Measurements from ENCODE around the gene PEAK1.

The PEAK1 gene

GRCh38 chr15:77143616-77144015, 276.3 kb downstream of the PEAK1 start:
- no peak for TF ChIP-seq CTCF (conservative IDR thresholded peaks at IDR 0.05; ENCODE audit: low read length)
- no peak overlapping the region for H3K4me3 ChIP-seq (ENCODE audit: low read length)
- no peak for DNase-seq (ENCODE audit: low read depth)

- DNase-seq (ENCODE audit: low read depth) = no peak
- no peak for TF ChIP-seq CTCF (conservative IDR thresholded peaks at IDR 0.05; ENCODE audit: low read length)
- H3K4me3 ChIP-seq (ENCODE audit: low read length) = no peak overlapping the region
Observed at GRCh38 chr15:77143191-77143590, 276.7 kb downstream of the PEAK1 start.

- TF ChIP-seq CTCF (conservative IDR thresholded peaks at IDR 0.05; ENCODE audit: low read length) = no peak
- no peak overlapping the region for H3K4me3 ChIP-seq (ENCODE audit: low read length)
- DNase-seq (ENCODE audit: low read depth) = no peak
Observed at GRCh38 chr15:77140220-77140619, 279.7 kb downstream of the PEAK1 start.

GRCh38 chr15:77139312-77139711, 280.6 kb downstream of the PEAK1 start:
- TF ChIP-seq CTCF (conservative IDR thresholded peaks at IDR 0.05; ENCODE audit: low read length) = no peak
- no peak overlapping the region for H3K4me3 ChIP-seq (ENCODE audit: low read length)
- DNase-seq (ENCODE audit: low read depth) = no peak

GRCh38 chr15:77138167-77138522, 281.8 kb downstream of the PEAK1 start:
- no peak overlapping the region for H3K4me3 ChIP-seq (ENCODE audit: low read length)
- no peak for DNase-seq (ENCODE audit: low read depth)
- TF ChIP-seq CTCF (conservative IDR thresholded peaks at IDR 0.05; ENCODE audit: low read length) = no peak

GRCh38 chr15:77135181-77135580, 284.7 kb downstream of the PEAK1 start:
- H3K4me3 ChIP-seq (ENCODE audit: low read length) = no peak overlapping the region
- TF ChIP-seq CTCF (conservative IDR thresholded peaks at IDR 0.05; ENCODE audit: low read length) = no peak
- DNase-seq (ENCODE audit: low read depth) = no peak

GRCh38 chr15:77130315-77130930, 289.5 kb downstream of the PEAK1 start:
- no peak for DNase-seq (ENCODE audit: low read depth)
- TF ChIP-seq CTCF (conservative IDR thresholded peaks at IDR 0.05; ENCODE audit: low read length) = no peak

More at GRCh38 chr15:77130315-77130930, 289.5 kb downstream of the PEAK1 start:
- H3K4me3 ChIP-seq (ENCODE audit: low read length) = no peak overlapping the region

Measured in AG10803 (cell line).